NB4 (cell line): ENCODE measurements around the gene IL36A.

ENCODE experiments used
- DNase-seq: peaks from one replicate; pipeline ENCODE4 v3.0.0; 2010; ENCODE audit warnings: low read depth
- H3K4me3 ChIP-seq: one replicate; pipeline ENCODE4 v1.5.1; 2011; ENCODE audit warnings: mild to moderate bottlenecking, low read depth, low read length, moderate library complexity
- CTCF ChIP-seq: IDR thresholded peaks from one replicate; pipeline ENCODE4 v1.5.1; 2012; ENCODE audit warnings: low read depth, low read length
- MYC ChIP-seq: IDR thresholded peaks from 2 replicates; pipeline ENCODE4 v1.6.1; 2011; ENCODE audit warnings: low read depth, low read length
- POLR2A ChIP-seq: IDR thresholded peaks from 2 replicates; pipeline ENCODE4 v1.6.1; 2011; ENCODE audit warnings: mild to moderate bottlenecking; ENCODE audit not compliant: insufficient read length; ENCODE audit errors: extremely low read depth
- TF ChIP-seq, protein P1 (sequence below): IDR thresholded peaks from 2 replicates; pipeline ENCODE4 v1.6.1; 2011; ENCODE audit warnings: low read depth, low read length

Gene IL36A

DNA sequence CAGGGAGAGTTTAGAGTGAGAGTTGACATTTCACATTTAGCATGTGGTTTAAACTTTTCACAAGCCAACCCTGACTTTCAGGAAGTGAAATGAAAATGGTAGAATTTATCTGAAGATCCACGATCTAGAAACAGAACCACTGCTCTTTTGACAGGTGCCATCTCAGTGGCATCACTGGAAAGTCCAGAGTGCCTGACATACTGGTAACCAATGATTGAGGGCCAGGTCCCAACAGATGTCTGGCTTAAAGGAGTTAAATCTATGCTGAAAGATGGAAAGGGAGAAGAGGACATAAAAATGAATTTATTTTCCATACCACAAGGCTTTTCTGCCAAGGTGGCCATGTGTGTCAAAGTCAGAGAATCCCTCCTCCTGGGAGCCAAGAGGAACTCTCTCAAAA lies 24.7 kb upstream of the IL36A start:
- TF ChIP-seq POLR2A = no peak
- TF ChIP-seq CTCF = no peak
- H3K4me3 ChIP-seq = no peak overlapping the region
- no peak for DNase-seq

DNA sequence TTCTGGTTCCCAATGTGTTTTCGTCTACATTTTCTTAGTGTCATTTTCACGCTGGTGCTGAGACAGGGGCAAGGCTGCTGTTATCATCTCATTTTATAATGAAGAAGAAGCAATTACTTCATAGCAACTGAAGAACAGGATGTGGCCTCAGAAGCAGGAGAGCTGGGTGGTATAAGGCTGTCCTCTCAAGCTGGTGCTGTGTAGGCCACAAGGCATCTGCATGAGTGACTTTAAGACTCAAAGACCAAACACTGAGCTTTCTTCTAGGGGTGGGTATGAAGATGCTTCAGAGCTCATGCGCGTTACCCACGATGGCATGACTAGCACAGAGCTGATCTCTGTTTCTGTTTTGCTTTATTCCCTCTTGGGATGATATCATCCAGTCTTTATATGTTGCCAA lies 20.2 kb upstream of the IL36A start:
- TF ChIP-seq MYC = no peak
- TF ChIP-seq, protein P1, sequence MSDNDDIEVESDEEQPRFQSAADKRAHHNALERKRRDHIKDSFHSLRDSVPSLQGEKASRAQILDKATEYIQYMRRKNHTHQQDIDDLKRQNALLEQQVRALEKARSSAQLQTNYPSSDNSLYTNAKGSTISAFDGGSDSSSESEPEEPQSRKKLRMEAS = no peak
- no peak for TF ChIP-seq CTCF
- no peak for TF ChIP-seq POLR2A

GRCh38 chr2:112989611-112990010 lies 15.6 kb upstream of the IL36A start:
- no peak for DNase-seq
- H3K4me3 ChIP-seq = no peak overlapping the region
- TF ChIP-seq, protein P1 = no peak
- TF ChIP-seq CTCF = no peak
- TF ChIP-seq POLR2A = no peak
- no peak for TF ChIP-seq MYC

More for the DNA sequence above, 20.2 kb upstream of the IL36A start:
- no peak for DNase-seq
- no peak overlapping the region for H3K4me3 ChIP-seq

DNA sequence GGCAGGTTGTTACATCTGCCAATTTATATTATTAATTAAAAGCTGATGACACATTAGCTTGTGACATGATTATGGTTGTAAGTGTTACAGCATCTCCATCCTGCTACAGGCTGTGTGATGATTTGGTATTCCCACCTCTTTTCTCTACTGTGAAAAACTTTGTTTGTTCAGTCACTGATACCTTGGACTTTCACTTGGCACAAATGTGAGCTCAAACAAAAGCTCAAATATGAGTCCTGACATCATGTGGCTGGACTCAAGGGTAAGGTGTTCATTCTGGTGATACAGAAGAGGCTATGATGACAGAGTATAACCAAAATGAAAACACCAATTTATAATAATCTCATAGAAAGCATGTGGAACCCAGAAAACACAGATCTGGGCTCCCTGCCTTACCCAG lies 11.4 kb upstream of the IL36A start:
- no peak for DNase-seq

DNA sequence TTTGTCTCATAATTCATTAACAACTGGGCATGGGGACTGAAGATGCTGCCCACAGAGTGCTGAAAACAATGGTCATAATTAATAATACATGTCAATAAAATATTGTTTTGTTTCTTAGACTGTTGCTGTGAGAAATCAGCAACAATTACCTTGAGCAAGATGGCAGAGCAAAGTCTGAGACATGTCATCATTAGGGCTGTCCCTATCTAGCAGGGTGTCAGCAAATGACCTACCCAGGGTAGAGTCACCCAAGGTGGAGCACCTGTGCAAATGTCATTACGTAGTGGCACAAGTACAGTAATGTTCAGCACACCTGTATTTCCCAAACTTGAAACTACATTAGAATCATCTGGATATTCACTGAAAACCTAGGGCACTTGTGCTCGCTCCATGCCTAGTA lies 10.6 kb upstream of the IL36A start:
- DNase-seq = no peak
- H3K4me3 ChIP-seq = no peak overlapping the region
- TF ChIP-seq POLR2A (no peak), CTCF (no peak), MYC (no peak)
- TF ChIP-seq, protein P1 = no peak

More for the DNA sequence above, 11.4 kb upstream of the IL36A start:
- no peak overlapping the region for H3K4me3 ChIP-seq
- TF ChIP-seq MYC = no peak
- TF ChIP-seq CTCF = no peak
- no peak for TF ChIP-seq POLR2A
- TF ChIP-seq, protein P1 = no peak

DNA sequence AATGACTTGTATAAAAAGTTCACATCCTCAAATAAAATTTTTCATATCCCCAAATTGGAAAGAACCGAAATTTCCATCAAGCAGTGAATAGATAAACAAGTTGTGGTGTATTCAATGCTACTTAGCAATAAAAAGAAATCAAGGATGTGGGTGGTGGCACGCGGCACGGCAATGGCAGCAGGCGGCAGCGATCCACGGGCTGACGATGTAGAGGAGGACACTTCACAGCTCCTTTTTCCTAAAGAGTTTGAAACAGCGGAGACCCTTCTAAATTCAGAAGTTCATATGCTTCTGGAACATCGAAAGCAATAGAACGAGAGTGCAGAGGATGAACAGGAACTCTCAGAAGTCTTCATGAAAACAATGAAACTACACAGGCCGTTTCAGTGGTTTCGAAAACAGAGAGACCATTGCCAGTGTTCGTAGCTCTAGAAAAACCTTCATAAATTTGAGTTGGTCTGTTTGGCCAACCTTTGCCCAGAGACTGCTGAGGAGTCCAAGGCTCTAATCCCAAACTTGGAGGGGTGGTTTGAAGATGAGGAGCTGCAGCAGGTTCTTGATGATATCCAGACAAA lies 9.8 kb upstream of the IL36A start:
- DNase-seq = no peak
- TF ChIP-seq, protein P1 = no peak
- H3K4me3 ChIP-seq = no peak overlapping the region
